Stomach (tissue), 4 donors: ENCODE results near the gene DCST2.

ENCODE experiments used
- EP300 ChIP-seq: sonication (generic); formaldehyde crosslinking; IDR thresholded peaks from one replicate; pipeline ENCODE4 v1.6.1; 2017; ENCODE audit warnings: antibody characterized with exemption
- POLR2A ChIP-seq, 4 donors: fragments of 450-650 bp; IDR thresholded peaks; one replicate each; pipeline ENCODE4 v1.6.1; 2016; ENCODE audit warnings: antibody characterized with exemption in 4 of 4, control low read depth in 2 of 4, mild to moderate bottlenecking in 1 of 4, moderate library complexity in 1 of 4
- POLR2AphosphoS5 ChIP-seq, 3 donors: sonication (generic); formaldehyde crosslinking; IDR thresholded peaks; one replicate each; pipeline ENCODE4 v1.6.1; 2016; ENCODE audit warnings: antibody characterized with exemption in 3 of 3
- TF ChIP-seq, protein P1 (sequence below), 7 experiments: fragments of 450-650 bp in 4 of 7; fragments of 200-600 bp in 3 of 7; sonication (generic) in 3 of 7; IDR thresholded peaks; one replicate each; pipeline ENCODE4 v1.5.1; 2016 to 2019; ENCODE audit warnings: antibody characterized with exemption in 7 of 7, control low read depth in 2 of 7, mild to moderate bottlenecking in 1 of 7

DNA sequence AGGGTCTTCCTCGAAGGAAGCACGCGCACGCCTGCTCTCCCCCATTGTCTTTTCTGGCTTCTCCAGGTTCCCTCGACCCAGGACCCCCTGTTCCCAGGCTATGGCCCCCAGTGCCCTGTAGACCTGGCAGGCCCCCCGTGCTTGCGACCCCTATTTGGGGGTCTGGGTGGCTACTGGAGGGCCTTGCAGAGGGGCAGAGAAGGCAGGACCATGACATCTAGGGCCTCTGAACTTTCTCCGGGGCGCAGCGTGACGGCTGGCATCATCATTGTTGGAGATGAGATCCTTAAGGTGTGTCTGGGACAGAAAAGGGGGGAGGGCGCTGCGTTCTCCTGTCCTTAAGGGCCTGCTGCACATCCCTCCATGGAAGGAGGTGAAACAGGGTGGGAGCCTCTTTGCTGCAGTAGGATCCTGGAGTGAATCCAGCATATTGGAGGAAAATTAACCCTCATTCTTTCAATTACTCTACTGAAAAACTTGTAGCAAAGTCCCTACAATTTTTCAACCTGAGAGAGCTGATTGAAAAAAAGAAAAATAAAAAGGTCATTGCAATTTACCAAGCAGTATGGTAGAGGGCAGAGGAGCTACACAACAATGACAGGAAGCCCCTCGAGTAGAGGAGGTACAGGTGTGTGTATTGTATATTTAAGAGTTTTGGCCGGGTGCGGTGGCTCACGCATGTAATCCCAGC is 49.7 kb downstream of the DCST2 start:
- TF ChIP-seq EP300 (no peak), POLR2A (IDR thresholded peaks at IDR 0.05) (no peak), POLR2AphosphoS5 (IDR thresholded peaks at IDR 0.05) (no peak)
- TF ChIP-seq, protein P1, sequence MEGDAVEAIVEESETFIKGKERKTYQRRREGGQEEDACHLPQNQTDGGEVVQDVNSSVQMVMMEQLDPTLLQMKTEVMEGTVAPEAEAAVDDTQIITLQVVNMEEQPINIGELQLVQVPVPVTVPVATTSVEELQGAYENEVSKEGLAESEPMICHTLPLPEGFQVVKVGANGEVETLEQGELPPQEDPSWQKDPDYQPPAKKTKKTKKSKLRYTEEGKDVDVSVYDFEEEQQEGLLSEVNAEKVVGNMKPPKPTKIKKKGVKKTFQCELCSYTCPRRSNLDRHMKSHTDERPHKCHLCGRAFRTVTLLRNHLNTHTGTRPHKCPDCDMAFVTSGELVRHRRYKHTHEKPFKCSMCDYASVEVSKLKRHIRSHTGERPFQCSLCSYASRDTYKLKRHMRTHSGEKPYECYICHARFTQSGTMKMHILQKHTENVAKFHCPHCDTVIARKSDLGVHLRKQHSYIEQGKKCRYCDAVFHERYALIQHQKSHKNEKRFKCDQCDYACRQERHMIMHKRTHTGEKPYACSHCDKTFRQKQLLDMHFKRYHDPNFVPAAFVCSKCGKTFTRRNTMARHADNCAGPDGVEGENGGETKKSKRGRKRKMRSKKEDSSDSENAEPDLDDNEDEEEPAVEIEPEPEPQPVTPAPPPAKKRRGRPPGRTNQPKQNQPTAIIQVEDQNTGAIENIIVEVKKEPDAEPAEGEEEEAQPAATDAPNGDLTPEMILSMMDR (IDR thresholded peaks at IDR 0.05): no peak
